ENCODE results near the gene APLP1.

- TF ChIP-seq, protein P1, sequence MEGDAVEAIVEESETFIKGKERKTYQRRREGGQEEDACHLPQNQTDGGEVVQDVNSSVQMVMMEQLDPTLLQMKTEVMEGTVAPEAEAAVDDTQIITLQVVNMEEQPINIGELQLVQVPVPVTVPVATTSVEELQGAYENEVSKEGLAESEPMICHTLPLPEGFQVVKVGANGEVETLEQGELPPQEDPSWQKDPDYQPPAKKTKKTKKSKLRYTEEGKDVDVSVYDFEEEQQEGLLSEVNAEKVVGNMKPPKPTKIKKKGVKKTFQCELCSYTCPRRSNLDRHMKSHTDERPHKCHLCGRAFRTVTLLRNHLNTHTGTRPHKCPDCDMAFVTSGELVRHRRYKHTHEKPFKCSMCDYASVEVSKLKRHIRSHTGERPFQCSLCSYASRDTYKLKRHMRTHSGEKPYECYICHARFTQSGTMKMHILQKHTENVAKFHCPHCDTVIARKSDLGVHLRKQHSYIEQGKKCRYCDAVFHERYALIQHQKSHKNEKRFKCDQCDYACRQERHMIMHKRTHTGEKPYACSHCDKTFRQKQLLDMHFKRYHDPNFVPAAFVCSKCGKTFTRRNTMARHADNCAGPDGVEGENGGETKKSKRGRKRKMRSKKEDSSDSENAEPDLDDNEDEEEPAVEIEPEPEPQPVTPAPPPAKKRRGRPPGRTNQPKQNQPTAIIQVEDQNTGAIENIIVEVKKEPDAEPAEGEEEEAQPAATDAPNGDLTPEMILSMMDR (IDR thresholded peaks at IDR 0.05), result no peak
- TF ChIP-seq POLR2AphosphoS5 (IDR thresholded peaks at IDR 0.05; ENCODE audit: insufficient read depth in 1 of 2, low read depth in 1 of 2), result no peak
Observed at GRCh38 chr19:35921012-35921411, 52.6 kb downstream of the APLP1 start.
